HG02623 (cell line): Measurements from ENCODE around the gene SERPINB8.
"Not testable (repeated sequence)": the region's sequence is repeated elsewhere in the genome, so short reads cannot be mapped to it uniquely, and the experiment has no call there.

Source experiments
- ATAC-seq: cut with Tn5 transposase; IDR thresholded peaks from one replicate; pipeline ENCODE4 v1.9.1; 2021; ENCODE audit warnings: moderate library complexity; ENCODE audit not compliant: unreplicated experiment

SERPINB8 gene

GRCh38 chr18:63969942-63970808 is at the start of gene SERPINB8:
Gene SERPINB8, plus strand, starts transcription at chr18:63970081. Its CDS starts 8,228 bp downstream, at chr18:63978309.
- peak; percentile 93 for ATAC-seq

DNA sequence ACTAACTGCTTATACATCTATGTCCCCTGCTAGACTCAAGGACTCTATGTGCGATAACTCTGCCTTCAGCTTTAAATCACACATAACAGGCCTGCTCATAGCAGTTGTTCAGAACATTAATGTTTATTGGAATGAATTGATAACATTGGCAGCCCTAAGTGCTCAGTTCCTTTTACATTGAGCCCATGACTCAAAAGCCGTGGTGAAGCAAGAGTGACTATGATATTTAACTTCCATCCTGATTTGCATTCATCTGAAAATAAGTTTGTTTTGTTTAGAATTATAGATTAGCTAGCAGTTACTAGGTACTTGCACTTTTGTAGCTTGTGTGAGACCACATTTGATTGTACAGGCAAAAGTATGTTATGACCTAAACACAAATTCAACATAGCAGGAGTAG is 47.8 kb upstream of the SERPINB8 start:
- ATAC-seq, result no peak

DNA sequence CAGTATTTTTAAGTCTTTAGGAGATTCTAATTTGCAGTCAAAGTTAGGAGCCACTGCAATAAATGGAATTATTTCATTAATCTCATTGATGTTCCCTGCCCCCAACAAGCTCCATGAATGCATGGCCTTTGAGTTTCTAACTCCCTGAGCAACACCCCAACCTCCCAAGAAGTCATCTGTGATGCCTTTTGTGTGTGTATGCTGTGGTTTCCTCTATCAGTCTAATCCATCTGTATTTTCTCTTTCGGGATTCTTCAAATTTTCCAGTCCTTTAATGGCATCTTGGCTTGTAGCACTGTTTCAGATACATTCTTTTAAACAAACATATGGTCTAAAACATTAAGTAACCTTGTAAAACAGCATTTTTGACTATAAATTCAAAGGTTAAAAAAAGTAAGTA is 45.3 kb upstream of the SERPINB8 start:
- ATAC-seq, result no peak

- ATAC-seq, result no peak
These were observed 41.5 kb upstream of the SERPINB8 start for GRCh38 chr18:63928331-63928730.

- not testable (repeated sequence) for ATAC-seq
These were observed 40.5 kb upstream of the SERPINB8 start for GRCh38 chr18:63929369-63929768.

GRCh38 chr18:63930773-63931354 is 39.0 kb upstream of the SERPINB8 start:
- ATAC-seq, result no peak

DNA sequence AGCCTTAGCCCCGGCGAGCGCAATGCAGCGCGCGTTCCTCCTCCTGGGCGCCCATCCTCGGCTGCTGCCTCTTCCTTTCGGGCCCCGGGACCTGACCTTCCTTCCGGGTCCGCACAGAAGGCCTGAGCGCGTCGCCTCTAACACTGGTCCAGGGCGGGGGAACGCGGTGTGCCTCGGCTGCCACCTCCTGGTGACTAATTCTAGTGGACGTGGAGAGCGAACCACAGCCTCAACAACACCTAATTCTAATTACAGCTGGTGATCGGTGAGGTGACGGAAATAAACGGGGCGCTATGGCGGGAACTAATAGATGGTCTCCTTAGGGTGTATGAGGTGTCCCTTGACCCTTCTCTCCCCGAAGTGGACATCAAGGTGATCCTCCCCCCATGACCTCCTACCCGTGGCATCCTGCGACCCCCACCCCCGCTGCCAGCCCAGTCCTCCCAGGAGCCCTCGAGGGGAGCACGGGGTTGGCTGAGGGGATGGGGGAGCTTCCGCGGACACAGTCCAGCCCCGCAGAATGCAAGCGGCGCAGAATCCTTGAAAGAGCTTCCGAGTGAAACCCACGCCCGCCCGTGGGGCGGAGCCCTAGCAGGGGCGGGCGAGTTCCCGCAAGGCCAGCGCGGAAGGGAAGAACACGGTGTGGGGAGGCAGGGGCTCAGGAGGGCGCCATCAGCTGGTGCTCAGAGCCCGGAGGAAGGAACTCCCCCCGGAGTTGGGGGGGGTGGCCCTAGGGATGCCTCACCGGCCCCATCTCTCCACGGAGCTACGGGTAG is 33.5 kb upstream of the SERPINB8 start:
- peak; percentile 96 for ATAC-seq

DNA sequence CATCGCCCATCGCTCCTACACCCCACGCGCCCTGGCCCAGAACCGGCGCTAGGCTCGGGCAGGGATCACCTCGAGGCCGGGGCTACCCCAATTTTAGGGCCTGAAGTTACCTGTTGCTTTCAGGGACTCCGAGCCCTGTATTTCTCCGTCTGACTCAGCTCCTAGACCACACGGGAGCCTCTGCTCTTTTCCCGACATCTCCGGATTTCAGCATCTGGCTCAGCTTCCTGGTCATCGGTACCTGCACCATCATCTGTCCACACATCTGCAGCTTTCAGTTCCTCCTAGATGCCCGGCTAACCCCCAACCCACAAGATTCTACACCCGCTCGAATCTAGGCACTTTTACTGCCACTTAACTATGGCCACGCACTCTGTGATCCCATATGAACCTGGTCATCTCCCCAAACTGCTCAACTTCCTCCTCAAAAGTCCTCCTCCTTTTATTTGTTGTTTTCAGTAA is 32.9 kb upstream of the SERPINB8 start:
- ATAC-seq, result peak; percentile 18

GRCh38 chr18:63940008-63940407 is 29.9 kb upstream of the SERPINB8 start:
- ATAC-seq, result no peak

DNA sequence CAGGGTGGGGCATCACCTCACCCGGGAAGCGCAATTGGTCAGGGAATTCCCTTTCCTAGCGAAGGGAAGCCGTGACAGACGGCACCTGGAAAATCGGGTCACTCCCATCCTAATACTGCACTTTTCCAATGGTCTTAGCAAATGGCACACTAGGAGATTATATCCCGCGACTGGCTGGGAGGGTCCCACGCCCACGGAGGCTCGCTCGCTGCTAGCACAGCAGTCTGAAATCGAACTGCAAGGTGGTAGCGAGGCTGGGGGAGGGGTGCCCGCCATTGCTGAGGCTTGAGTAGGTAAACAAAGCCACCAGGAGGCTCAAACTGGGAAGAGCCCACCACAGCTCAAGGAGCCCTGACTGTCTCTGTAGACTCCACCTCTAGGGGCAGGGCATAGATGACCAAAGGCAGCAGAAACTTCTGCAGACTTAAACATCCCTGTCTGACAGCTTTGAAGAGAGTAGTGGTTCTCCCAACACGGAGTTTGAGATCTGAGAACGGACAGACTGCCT is 29.3 kb upstream of the SERPINB8 start:
- ATAC-seq, result not testable (repeated sequence)

DNA sequence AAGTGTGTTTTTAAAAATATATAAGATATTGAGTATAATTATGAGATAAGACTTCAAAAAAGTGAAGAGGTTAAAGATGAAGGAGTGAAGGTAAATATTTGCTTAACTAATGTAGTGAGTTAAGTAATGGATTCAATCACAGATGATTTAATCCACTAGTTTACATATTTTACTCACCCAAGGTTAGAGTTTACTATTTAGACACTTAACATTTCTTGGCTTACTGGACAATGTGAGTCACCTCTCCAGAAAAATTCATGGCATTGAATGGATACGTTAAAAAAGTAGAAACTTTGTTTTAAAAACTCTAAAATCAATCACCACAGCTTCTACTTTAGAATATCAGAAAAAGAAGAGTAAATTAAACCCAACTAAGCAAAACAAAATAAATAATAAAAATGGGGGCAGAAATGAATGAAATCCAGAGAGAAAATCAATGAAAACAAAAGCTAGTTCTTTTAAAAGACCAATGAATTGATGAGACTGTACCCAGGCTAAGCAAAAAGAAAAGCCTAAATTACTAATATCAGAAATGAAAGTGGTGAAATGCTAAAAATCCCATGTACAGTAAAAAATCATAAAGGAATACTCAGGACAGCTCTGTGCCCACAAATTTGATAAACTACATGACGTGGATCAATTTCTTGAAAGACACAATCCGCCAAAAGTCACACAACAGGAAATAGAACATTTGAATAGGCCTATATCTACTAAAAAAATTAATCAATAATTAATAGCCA is 22.7 kb upstream of the SERPINB8 start:
- no peak for ATAC-seq

DNA sequence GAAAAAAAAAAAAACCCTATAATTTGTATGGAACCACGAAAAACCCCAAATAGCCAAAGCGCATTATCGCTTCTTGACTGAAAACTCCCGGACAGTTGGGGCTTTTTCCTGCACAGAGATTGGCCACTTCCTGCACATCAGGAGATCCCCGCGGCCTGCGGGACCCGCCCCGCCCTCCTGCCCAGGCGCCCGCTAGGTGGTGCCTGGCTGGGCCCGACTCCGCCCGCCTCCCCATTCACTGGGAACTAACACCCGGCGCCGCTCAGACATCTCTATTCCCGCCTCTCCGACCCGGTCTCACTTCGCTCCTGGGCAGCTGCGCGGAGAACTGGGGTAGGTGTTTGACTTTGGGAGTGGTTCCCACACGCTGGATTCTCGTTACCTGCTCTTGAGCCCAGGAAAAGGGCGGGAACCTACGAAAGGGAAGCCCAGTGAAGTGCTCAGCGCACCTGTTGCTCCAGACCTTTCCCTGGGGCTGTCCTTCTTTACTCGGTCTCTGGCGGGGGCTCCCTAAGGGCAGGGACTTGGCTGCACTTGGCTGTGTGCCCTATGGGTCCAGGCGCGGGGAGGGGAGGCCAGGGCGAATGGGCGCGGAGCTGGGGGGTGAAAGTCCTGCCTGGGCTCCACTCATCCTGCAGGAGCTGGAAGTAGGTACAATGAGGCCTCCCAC is 20.7 kb upstream of the SERPINB8 start, which contains the start of gene HMSD:
TSS of gene HMSD (plus strand) at position 234 of the 670 bp plus-strand sequence. CDS start 4,155 bp downstream, outside the sequence.
- peak; percentile 92 for ATAC-seq

- peak; percentile 33 for ATAC-seq
These were observed 18.6 kb upstream of the SERPINB8 start for GRCh38 chr18:63951302-63951705.

GRCh38 chr18:63953811-63954210 is 16.1 kb upstream of the SERPINB8 start:
- no peak for ATAC-seq

- ATAC-seq, result no peak
These were observed 13.1 kb upstream of the SERPINB8 start for GRCh38 chr18:63956755-63957154.

GRCh38 chr18:63960891-63961290 is 9.0 kb upstream of the SERPINB8 start:
- no peak for ATAC-seq

- no peak for ATAC-seq
These were observed 8.4 kb upstream of the SERPINB8 start for GRCh38 chr18:63961435-63961980.

GRCh38 chr18:63962137-63962536 is 7.7 kb upstream of the SERPINB8 start:
- no peak for ATAC-seq

- ATAC-seq, result peak; percentile 70
These were observed 6.1 kb upstream of the SERPINB8 start for GRCh38 chr18:63963615-63964256.
